HG03066 (cell line): Measurements from ENCODE around the gene ACP2.

ENCODE experiments used
- ATAC-seq: cut with Tn5 transposase; IDR thresholded peaks from one replicate; pipeline ENCODE4 v1.9.1; 2021; ENCODE audit warnings: low read depth; ENCODE audit not compliant: unreplicated experiment

ACP2 gene

DNA sequence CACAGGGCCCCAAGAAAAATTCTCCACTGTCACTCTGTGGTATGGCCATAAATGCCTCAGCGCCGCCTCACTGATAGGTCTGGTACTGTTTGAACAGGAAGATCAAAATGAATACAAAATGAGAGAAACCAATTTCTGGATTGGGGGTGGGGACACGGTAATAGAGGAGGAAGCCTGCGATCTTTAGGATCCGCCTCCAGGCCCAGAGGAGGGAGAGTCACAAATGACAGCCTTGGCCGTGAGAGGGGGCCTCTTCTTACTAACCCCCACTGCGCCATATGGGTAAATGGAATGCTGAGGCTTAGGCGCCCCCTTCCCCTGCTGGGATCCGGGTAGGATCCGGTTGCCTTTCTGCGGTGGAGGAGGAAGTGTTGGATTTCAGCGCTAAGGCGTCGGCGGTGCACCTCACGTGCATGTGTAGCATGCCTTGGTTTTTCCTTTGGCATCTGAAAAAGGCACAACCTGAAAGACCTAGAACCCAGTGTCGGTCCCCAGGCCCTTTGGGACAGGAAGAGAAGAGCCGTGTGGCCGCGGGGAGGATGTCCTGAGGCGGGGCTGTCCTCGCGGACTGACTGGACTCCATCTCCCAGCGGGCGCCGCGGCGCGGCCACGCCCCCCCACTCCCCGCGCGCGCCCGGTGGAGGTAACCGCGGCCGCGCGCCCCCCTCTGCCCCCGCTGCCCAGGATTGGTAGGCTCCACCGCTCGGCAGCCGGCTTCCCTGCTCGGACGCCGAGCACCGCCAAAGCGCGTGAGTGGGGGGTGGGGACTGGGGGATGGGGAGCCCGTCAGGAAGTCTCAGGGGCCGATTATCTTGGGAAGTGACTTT is 20.6 kb upstream of the ACP2 start:
- peak; percentile 49 for ATAC-seq

DNA sequence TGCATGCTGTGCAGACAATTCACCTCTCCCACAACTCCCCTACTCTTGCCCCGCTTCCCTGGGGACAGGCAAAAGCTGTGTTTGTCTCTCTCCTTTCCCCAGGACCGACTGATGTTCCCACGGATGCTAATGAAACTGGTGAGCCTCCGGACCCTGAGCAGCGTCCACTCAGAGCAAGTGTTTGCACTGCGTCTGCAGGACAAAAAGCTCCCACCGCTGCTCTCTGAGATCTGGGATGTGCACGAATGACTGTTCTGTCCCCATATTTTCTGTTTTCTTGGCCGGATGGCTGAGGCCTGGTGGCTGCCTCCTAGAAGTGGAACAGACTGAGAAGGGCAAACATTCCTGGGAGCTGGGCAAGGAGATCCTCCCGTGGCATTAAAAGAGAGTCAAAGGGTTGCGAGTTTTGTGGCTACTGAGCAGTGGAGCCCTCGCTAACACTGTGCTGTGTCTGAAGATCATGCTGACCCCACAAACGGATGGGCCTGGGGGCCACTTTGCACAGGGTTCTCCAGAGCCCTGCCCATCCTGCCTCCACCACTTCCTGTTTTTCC is 19.9 kb upstream of the ACP2 start:
- no peak for ATAC-seq

DNA sequence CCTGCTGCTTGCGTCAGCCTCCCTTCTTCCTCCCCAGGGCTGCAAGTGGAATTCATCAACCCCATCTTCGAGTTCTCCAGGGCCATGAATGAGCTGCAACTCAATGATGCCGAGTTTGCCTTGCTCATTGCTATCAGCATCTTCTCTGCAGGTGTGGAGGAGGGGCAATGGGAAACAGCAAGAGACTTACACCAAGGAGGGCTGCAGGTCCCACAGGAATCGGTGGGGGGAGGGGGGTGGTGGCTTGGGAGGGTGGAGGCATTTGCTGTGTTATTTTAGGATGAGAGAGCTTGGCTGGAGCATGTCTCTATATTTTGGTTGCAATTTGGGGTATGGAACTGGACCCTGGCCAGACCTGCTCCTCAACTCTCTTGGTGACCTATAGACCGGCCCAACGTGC is 19.3 kb upstream of the ACP2 start:
- ATAC-seq: no peak

- no peak for ATAC-seq
Measured at GRCh38 chr11:47264521-47264920, 15.9 kb upstream of the ACP2 start.

GRCh38 chr11:47264119-47264518 is 15.5 kb upstream of the ACP2 start:
- no peak for ATAC-seq

GRCh38 chr11:47261291-47261800 is 12.7 kb upstream of the ACP2 start:
- ATAC-seq: no peak

GRCh38 chr11:47260366-47260765 is 11.8 kb upstream of the ACP2 start:
- no peak for ATAC-seq

DNA sequence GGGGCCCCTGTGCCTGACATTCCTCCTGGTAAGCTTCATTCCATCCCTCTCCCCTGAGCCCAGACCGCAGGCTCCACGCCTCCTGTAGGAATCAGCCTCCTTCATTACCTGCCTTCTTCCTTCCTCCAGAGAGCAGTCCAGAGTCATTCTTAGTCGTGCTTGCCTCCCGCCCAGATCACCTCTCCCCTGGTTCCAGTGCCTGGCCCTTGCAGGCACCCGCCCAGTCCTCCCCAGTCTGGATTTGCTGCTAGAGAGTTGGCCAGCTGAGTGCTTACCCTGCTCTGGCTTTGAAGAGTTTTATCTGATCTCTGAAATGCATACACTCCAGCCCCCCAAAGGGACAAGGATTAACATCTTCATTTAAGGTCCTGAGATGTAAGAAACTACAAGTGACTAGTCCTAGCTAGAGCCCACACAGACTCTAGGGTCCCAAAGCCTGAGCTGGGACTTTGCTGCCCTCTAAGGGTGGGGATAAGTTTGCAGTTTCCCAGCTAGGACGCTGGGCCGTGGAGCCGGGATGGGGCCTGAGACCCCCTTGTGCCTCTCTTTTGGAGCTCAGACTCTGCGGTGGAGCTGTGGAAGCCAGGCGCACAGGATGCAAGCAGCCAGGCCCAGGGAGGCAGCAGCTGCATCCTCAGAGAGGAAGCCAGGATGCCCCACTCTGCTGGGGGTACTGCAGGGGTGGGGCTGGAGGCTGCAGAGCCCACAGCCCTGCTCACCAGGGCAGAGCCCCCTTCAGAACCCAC is 10.8 kb upstream of the ACP2 start:
- no peak for ATAC-seq

- no peak for ATAC-seq
Measured at GRCh38 chr11:47258317-47258902, 9.8 kb upstream of the ACP2 start.

DNA sequence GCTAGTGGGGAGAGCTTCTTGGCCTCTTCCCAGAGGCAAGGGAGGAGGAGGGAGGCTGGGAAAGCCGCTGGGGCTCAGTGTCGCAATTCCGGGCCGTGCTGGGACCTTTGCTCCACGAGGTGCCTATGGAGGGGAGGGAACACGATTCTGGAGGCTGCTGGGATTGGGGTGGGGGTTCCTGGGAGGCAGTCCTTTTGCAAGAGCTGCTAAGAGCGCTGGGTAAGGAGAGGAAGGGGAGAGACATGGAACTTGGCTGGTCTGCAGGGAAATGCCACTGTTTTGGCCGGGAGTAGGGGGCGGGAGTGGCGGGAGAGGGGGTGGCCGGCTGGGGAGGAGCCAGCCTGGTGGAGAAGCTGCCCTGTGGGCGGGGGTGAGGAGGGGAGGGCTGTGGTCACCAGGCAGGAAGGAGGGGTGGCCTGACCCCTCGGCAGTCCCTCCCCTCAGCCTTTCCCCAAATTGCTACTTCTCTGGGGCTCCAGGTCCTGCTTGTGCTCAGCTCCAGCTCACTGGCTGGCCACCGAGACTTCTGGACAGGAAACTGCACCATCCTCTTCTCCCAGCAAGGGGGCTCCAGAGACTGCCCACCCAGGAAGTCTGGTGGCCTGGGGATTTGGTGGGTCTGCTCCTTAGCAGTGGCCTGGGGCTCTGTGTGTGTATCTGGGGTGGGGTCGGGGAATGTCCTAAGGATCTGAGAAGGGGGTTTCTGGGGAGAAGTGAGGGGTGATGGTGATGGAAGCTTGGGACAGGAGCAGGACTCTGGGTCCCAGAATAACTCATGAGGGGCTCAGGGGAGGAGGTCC is 9.1 kb upstream of the ACP2 start, which contains the start of gene NR1H3:
TSS of gene NR1H3 (plus strand) at position 480 of the 800 bp plus-strand sequence. CDS start 1,221 bp downstream, outside the sequence.
- ATAC-seq: no peak

DNA sequence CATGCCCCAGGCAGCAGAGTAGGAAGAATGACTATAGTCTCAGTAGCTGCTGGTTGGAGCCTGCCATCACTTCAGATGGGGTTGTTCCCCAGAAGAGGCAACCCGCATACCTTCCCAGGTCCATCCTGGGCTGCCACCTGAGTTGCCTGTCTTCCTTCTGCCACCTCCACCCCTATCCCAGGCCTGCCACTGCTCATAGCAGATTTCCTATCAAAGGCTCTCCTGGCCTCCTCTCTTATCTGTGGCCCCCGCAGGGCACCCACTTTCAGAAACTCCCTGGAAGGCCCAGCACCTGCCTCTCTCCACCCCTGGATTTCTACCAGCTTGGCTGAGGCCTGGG is 8.5 kb upstream of the ACP2 start:
- no peak for ATAC-seq

DNA sequence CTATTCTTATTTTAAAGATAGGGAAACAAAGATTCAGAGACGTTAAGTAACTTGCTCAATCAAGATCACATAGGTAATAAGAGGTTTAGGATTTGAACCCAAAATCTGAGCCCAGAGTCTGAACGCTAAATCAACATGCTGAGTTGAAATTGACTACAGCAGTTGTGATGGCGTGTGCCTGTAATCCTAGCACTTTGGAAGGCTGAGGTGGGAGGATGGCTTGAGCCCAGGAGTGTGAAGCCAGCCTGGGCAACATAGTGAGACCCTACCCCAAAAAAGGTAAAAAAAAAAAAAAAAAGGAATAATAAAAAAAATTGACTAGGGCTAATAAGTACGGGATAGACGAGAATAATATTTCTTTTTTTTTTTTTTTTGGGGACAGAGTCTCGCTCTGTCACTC is 7.8 kb upstream of the ACP2 start:
- no peak for ATAC-seq

DNA sequence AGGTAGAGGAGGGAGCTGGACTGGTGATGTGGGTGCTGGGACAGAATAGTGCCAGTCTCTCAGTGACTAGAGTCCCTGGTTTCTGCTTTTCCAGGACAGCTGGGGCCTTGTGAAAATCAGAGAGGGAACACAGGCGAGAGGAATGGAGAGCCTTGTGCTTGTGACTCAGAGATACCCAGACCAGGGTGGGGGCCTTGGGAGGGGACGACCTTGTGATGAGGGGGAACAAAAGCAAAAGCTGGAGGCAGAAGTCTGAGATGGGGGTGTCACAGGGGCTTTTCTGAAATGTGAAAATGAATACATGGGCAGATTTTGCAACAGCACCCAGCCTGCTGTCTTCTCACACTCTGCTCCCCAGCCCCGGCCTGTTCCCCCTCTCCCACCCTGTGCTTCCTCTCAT is 5.8 kb upstream of the ACP2 start:
- ATAC-seq: no peak

GRCh38 chr11:47253660-47254059 is 5.0 kb upstream of the ACP2 start:
- ATAC-seq: no peak

- ATAC-seq: no peak
Measured at GRCh38 chr11:47251751-47252150, 3.1 kb upstream of the ACP2 start.

DNA sequence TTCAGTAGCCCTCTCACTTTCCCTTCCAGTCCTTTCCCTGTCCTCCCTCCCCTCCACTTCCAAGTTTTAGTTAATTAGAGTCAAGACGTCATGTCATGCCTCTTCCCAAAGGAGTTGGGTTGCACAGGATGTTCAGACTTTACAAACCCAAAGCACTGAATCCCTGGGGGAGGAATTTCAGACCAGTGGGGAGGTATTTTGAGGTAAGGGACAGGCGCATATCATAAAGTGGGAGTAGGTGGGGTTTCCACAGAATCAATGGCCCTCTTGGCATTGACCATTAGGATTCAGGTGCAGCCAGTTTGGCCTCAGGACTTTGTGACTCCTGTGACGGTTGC is 733 bp upstream of the ACP2 start:
- no peak for ATAC-seq

DNA sequence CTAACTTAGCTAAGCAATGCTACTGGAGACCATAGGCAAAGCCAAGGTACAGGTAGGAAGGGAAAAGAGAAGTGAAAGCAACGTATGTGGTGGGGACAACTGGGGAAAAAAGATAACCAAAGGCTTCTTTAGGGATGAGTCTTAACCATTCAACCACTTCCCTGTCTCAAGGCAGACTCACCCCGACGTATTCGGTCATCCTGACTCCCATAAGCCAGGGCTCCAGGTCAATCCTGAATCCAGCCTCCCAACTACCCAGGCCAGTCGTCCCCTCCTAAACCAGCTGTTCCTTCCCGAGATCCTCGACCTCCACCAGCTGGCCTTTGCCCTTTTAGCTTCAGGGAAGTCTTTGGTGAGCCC is 330 bp downstream of the ACP2 start:
- ATAC-seq: peak; percentile 29

DNA sequence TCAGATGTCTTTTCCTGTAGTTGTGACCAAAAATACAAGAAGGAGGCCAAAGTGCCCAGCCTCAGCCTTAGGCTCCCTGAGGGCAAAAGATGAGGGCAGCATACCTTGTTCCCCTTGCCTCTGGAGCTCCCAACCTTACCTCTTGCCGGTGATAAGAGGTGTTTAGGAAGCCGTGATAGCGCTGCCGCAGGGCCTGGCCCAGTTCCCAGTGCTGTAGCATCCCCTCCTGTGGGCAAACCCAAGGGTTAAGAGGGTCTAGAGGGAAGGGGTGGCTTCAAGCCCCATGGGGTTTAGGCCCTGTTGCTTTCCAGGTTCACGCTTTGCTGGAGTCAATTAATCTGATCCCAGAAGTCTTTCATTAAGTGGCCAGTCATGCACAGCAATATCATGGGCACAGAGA is 1.1 kb downstream of the ACP2 start:
- ATAC-seq: no peak

DNA sequence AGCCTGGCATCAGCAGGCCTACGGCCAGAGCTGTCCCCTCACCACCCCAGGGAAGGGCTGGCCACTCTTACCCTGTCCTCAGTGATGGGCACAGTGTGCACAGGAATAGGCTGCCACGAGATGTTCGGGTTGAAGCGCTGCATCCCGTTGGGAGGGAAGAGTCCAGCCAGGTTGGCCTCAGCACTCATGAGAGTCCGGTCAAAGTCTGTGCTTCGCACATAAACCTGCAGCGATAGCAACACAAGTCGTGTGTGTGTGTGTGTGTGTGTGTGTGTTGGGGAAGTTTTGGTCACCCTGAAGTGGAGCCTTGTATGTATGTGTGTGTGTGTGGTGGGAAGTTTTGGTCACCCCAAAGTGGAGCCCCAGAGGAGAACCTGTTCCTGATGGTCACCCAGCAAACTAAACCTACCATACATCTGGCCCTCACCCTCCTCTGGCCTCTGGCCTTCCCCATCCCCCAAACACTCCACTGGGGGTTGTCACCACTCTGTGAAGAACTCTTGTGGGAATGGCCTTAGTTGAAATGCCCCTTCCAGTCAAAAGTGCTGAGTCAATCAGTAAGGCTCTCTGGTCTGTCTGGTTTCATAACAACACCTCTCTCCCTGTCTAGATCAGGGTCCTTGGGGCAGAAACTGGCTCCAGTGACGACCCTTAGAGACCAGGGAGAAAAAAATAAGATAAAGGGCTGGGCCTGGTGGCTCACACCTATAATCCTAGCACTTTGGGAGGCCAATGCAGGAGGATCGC is 2.8 kb downstream of the ACP2 start:
- no peak for ATAC-seq
